ENCODE results near the gene ZNF524. TPM values are rescaled to one million over a fixed set of nuclear protein-coding genes. Genes with fewer than 3 reads are reported as not detected.

Gene ZNF524
- polyA plus RNA-seq, 1 donor from 2014 or later = 49.6 TPM

GRCh38 chr19:55642153-55643002, 42.3 kb downstream of the ZNF524 start:
- peaks cover 0 to 2% (median 0%) of the 10 kb centered on the region in 3 donors for H3K9me3 Mint-ChIP-seq
- peaks cover 4% of the 10 kb centered on the region for H3K36me3 Mint-ChIP-seq
- peaks cover 32 to 45% (median 42%) of the 10 kb centered on the region in 3 donors for H3K4me1 Mint-ChIP-seq
- peak overlapping the region; percentile 92 to 97 (median 97) for H3K27ac Mint-ChIP-seq
- peak overlapping the region; percentile 86 to 97 (median 92) for H3K4me3 Mint-ChIP-seq
- H3K27me3 Mint-ChIP-seq = no peaks in the 10 kb centered on the region

- Mint-ChIP-seq H3K36me3 (peaks cover 4% of the 10 kb centered on the region), H3K9me3 (peaks cover 0 to 2% (median 0%) of the 10 kb centered on the region in 3 donors), H3K4me3 (peak within 1 kb of the TSS; percentile 86 to 97 (median 92)), H3K27ac (peak within 1 kb of the TSS; percentile 92 to 98 (median 97)), H3K27me3 (no peaks in the 10 kb centered on the region), H3K4me1 (peaks cover 32 to 38% (median 36%) of the 10 kb centered on the region in 3 donors)
Observed at GRCh38 chr19:55643003-55643886, 43.2 kb downstream of the ZNF524 start, which contains the start of gene ZNF581. ZNF581 (plus strand) TSS chr19:55643649; CDS start chr19:55644572, 923 bp downstream.

GRCh38 chr19:55643887-55644176, 43.7 kb downstream of the ZNF524 start:
- H3K4me3 Mint-ChIP-seq = peak overlapping the region; percentile 86 to 97 (median 92)
- H3K4me1 Mint-ChIP-seq = peaks cover 32 to 38% (median 36%) of the 10 kb centered on the region in 3 donors
- peaks cover 0 to 2% (median 0%) of the 10 kb centered on the region in 3 donors for H3K9me3 Mint-ChIP-seq
- peak overlapping the region in 2 of 3 donors; percentile 87 to 98 for H3K27ac Mint-ChIP-seq
- H3K27me3 Mint-ChIP-seq = no peaks in the 10 kb centered on the region
- peaks cover 4% of the 10 kb centered on the region for H3K36me3 Mint-ChIP-seq

- peak overlapping the region; percentile 86 to 97 (median 92) for H3K4me3 Mint-ChIP-seq
- peaks cover 32 to 35% (median 32%) of the 10 kb centered on the region in 3 donors for H3K4me1 Mint-ChIP-seq
- no peaks in the 10 kb centered on the region for H3K27me3 Mint-ChIP-seq
- peak overlapping the region in 2 of 3 donors; percentile 87 to 98 for H3K27ac Mint-ChIP-seq
- no peaks in the 10 kb centered on the region for H3K9me3 Mint-ChIP-seq
- peaks cover 3% of the 10 kb centered on the region for H3K36me3 Mint-ChIP-seq
Observed at GRCh38 chr19:55644191-55644833, 44.2 kb downstream of the ZNF524 start.

- H3K4me3 Mint-ChIP-seq = peak overlapping the region; percentile 86 to 97 (median 92)
- H3K27me3 Mint-ChIP-seq = no peaks in the 10 kb centered on the region
- H3K27ac Mint-ChIP-seq = peak overlapping the region; percentile 80 to 98 (median 92)
- H3K4me1 Mint-ChIP-seq = peaks cover 31 to 32% (median 32%) of the 10 kb centered on the region in 3 donors
- peaks cover 3% of the 10 kb centered on the region for H3K36me3 Mint-ChIP-seq
- H3K9me3 Mint-ChIP-seq = no peaks in the 10 kb centered on the region
Observed at GRCh38 chr19:55644842-55645511, 44.9 kb downstream of the ZNF524 start.

- H3K36me3 Mint-ChIP-seq = peaks cover 4% of the 10 kb centered on the region
- H3K4me1 Mint-ChIP-seq = peaks cover 27 to 32% (median 29%) of the 10 kb centered on the region in 3 donors
- H3K27ac Mint-ChIP-seq = peak overlapping the region; percentile 80 to 96 (median 92)
- peak overlapping the region; percentile 59 to 90 (median 86) for H3K4me3 Mint-ChIP-seq
- H3K27me3 Mint-ChIP-seq = no peaks in the 10 kb centered on the region
- no peaks in the 10 kb centered on the region for H3K9me3 Mint-ChIP-seq
Observed at GRCh38 chr19:55645512-55645881, 45.4 kb downstream of the ZNF524 start.

- peaks cover 24 to 28% (median 25%) of the 10 kb centered on the region in 3 donors for H3K4me1 Mint-ChIP-seq
- H3K4me3 Mint-ChIP-seq = peak overlapping the region; percentile 94 to 99 (median 96)
Observed at GRCh38 chr19:55646889-55647731, 47.0 kb downstream of the ZNF524 start.

GRCh38 chr19:55647732-55648584, 47.9 kb downstream of the ZNF524 start, which contains the start of gene CCDC106:
CCDC106 (plus strand) TSS chr19:55648212; CDS start chr19:55649047, 835 bp downstream.
- Mint-ChIP-seq H3K27ac (peak within 1 kb of the TSS; percentile 89 to 97 (median 96)), H3K27me3 (no peaks in the 10 kb centered on the region), H3K9me3 (no peaks in the 10 kb centered on the region), H3K4me1 (peaks cover 22 to 27% (median 23%) of the 10 kb centered on the region in 3 donors), H3K4me3 (peak within 1 kb of the TSS; percentile 94 to 99 (median 96)), H3K36me3 (peaks cover 4% of the 10 kb centered on the region)

More at GRCh38 chr19:55646889-55647731, 47.0 kb downstream of the ZNF524 start:
- H3K27me3 Mint-ChIP-seq = no peaks in the 10 kb centered on the region
- H3K36me3 Mint-ChIP-seq = peaks cover 4% of the 10 kb centered on the region
- no peaks in the 10 kb centered on the region for H3K9me3 Mint-ChIP-seq
- peak overlapping the region; percentile 89 to 97 (median 96) for H3K27ac Mint-ChIP-seq

- Mint-ChIP-seq H3K4me3 (peak overlapping the region; percentile 79 to 90 (median 86)), H3K36me3 (peaks cover 4% of the 10 kb centered on the region)
Observed at GRCh38 chr19:55648585-55649267, 48.6 kb downstream of the ZNF524 start.

GRCh38 chr19:55649268-55650125, 49.4 kb downstream of the ZNF524 start:
- peaks cover 14 to 27% (median 14%) of the 10 kb centered on the region in 3 donors for H3K4me1 Mint-ChIP-seq
- no peaks in the 10 kb centered on the region for H3K9me3 Mint-ChIP-seq
- H3K4me3 Mint-ChIP-seq = peak overlapping the region; percentile 79 to 90 (median 86)
- peaks cover 5% of the 10 kb centered on the region for H3K36me3 Mint-ChIP-seq
- H3K27me3 Mint-ChIP-seq = no peaks in the 10 kb centered on the region
- peak overlapping the region; percentile 76 to 90 (median 86) for H3K27ac Mint-ChIP-seq

More at GRCh38 chr19:55648585-55649267, 48.6 kb downstream of the ZNF524 start:
- Mint-ChIP-seq H3K27me3 (no peaks in the 10 kb centered on the region), H3K27ac (peak overlapping the region; percentile 76 to 90 (median 90)), H3K4me1 (peaks cover 18 to 21% (median 19%) of the 10 kb centered on the region in 3 donors), H3K9me3 (no peaks in the 10 kb centered on the region)

- peak overlapping the region in 3 of 4 donors; percentile 37 to 83 (median 79) for H3K4me3 Mint-ChIP-seq
- no peaks in the 10 kb centered on the region for H3K9me3 Mint-ChIP-seq
- H3K4me1 Mint-ChIP-seq = peaks cover 11 to 28% (median 12%) of the 10 kb centered on the region in 3 donors
- H3K36me3 Mint-ChIP-seq = peaks cover 6% of the 10 kb centered on the region
- no peaks in the 10 kb centered on the region for H3K27me3 Mint-ChIP-seq
- H3K27ac Mint-ChIP-seq = peak overlapping the region; percentile 46 to 90 (median 76)
Observed at GRCh38 chr19:55650126-55650557, 50.1 kb downstream of the ZNF524 start.

Data from IgD-negative memory B cell (primary cell).